CD4-positive, alpha-beta T cell treated with Interleukin-12 subunit alpha and Interleukin-12 subunit beta, for 1 hour (primary cell): ENCODE measurements around the gene GLI3.

Experiments
- DNase-seq: peaks from one replicate; pipeline ENCODE4 v3.0.0-alpha.2; 2020

Gene GLI3

GRCh38 chr7:42071372-42072261, 165.4 kb downstream of the GLI3 start:
- DNase-seq = no peak

- DNase-seq = no peak
Observed at GRCh38 chr7:42070068-42070467, 166.9 kb downstream of the GLI3 start.

GRCh38 chr7:42069590-42069989, 167.4 kb downstream of the GLI3 start:
- DNase-seq = no peak

GRCh38 chr7:42068554-42069280, 168.3 kb downstream of the GLI3 start:
- DNase-seq = no peak

GRCh38 chr7:42065942-42066341, 171.1 kb downstream of the GLI3 start:
- DNase-seq = no peak

GRCh38 chr7:42065015-42065414, 172.0 kb downstream of the GLI3 start:
- no peak for DNase-seq

GRCh38 chr7:42064534-42064933, 172.5 kb downstream of the GLI3 start:
- DNase-seq = no peak

GRCh38 chr7:42059275-42059674, 177.7 kb downstream of the GLI3 start:
- DNase-seq = no peak

GRCh38 chr7:42057331-42057730, 179.7 kb downstream of the GLI3 start:
- DNase-seq = no peak

GRCh38 chr7:42055171-42055570, 181.8 kb downstream of the GLI3 start:
- DNase-seq = no peak

GRCh38 chr7:42053834-42054233, 183.2 kb downstream of the GLI3 start:
- no peak for DNase-seq

GRCh38 chr7:42049761-42050160, 187.2 kb downstream of the GLI3 start:
- no peak for DNase-seq

GRCh38 chr7:42046483-42046882, 190.5 kb downstream of the GLI3 start:
- DNase-seq = no peak

GRCh38 chr7:42045961-42046360, 191.0 kb downstream of the GLI3 start:
- DNase-seq = no peak

- DNase-seq = no peak
Observed at GRCh38 chr7:42039921-42040320, 197.1 kb downstream of the GLI3 start.

GRCh38 chr7:42035210-42035609, 201.8 kb downstream of the GLI3 start:
- DNase-seq = no peak

- no peak for DNase-seq
Observed at GRCh38 chr7:42033480-42033879, 203.5 kb downstream of the GLI3 start.

- no peak for DNase-seq
Observed at GRCh38 chr7:42029405-42029804, 207.6 kb downstream of the GLI3 start.

- DNase-seq = no peak
Observed at GRCh38 chr7:42027521-42027920, 209.5 kb downstream of the GLI3 start.

GRCh38 chr7:42026622-42027197, 210.3 kb downstream of the GLI3 start:
- no peak for DNase-seq

GRCh38 chr7:42025635-42026375, 211.2 kb downstream of the GLI3 start:
- DNase-seq = no peak

GRCh38 chr7:42024537-42024936, 212.5 kb downstream of the GLI3 start:
- DNase-seq = no peak

- DNase-seq = no peak
Observed at GRCh38 chr7:42023262-42023661, 213.7 kb downstream of the GLI3 start.
